ENCODE data around the gene RNF150.

The RNF150 gene

GRCh38 chr4:141130947-141131605 lies 2.2 kb downstream of the RNF150 start (continued):
- no peak for TF ChIP-seq KLF1 (tag by site-specific recombination; IDR thresholded peaks at IDR 0.05)
- no peak for TF ChIP-seq KLF16 (tag by site-specific recombination; IDR thresholded peaks at IDR 0.05)
- TF ChIP-seq ZBTB20 (tag by site-specific recombination; IDR thresholded peaks at IDR 0.05): peak; percentile 10; the same call in 1 of the 2 replicates
- no peak for TF ChIP-seq KLF9 (tag by site-specific recombination; IDR thresholded peaks at IDR 0.05; ENCODE audit: low read depth)
- no peak for TF ChIP-seq ZNF302 (tag by site-specific recombination; IDR thresholded peaks at IDR 0.05; ENCODE audit: low read depth)
- no peak for TF ChIP-seq ZBTB26 (tag by site-specific recombination; optimal IDR thresholded peaks at IDR 0.05)
- TF ChIP-seq ZNF174 (tag by site-specific recombination; IDR thresholded peaks at IDR 0.05): no peak
- no peak for TF ChIP-seq ZSCAN4 (tag by site-specific recombination; IDR thresholded peaks at IDR 0.05)
- TF ChIP-seq ZNF580 (tag by site-specific recombination; IDR thresholded peaks at IDR 0.05): no peak
- no peak for TF ChIP-seq KLF8 (tag by site-specific recombination; IDR thresholded peaks at IDR 0.05)
- TF ChIP-seq PBX3 (CRISPR knock-in tag; IDR thresholded peaks at IDR 0.05): no peak
- no peak for TF ChIP-seq HIC1 (tag by site-specific recombination; IDR thresholded peaks at IDR 0.05)

GRCh38 chr4:141127884-141128283 lies 5.4 kb downstream of the RNF150 start:
- ChIA-PET POLR2A (no interaction called here), CTCF (interaction anchor here (0.7 kb wide), 1 partner anchor 30 kb away, joined by 4 read pairs; no protein-coding TSS in a partner anchor)
- Histone ChIP-seq H3K9me3 (ENCODE audit: control insufficient read depth, insufficient read depth, low read depth, low read length) (no peaks in the 10 kb centered on the region), H3K36me3 (ENCODE audit: control insufficient read depth in 2 of 2, insufficient read depth in 1 of 2, low read length in 2 of 2) (no peaks in the 10 kb centered on the region), H3K27ac (ENCODE audit: extremely low read depth, low read depth, low read length) (no peak overlapping the region), H3K4me1 (ENCODE audit: control insufficient read depth, insufficient read depth, low read length) (no peaks in the 10 kb centered on the region), H3K4me3 (ENCODE audit: low read depth, low read length) (no peak overlapping the region)
- TF ChIP-seq REPIN1 (tag by site-specific recombination; IDR thresholded peaks at IDR 0.05; ENCODE audit: low read depth): no peak
- TF ChIP-seq ZSCAN16 (tag by site-specific recombination; IDR thresholded peaks at IDR 0.05): no peak
- no peak for TF ChIP-seq PRDM1 (tag by site-specific recombination; IDR thresholded peaks at IDR 0.05)
- no peak for TF ChIP-seq ZNF214 (tag by site-specific recombination; IDR thresholded peaks at IDR 0.05; ENCODE audit: borderline replicate concordance)
- TF ChIP-seq ZNF24 (tag by site-specific recombination; IDR thresholded peaks at IDR 0.05): no peak
- TF ChIP-seq TSHZ1 (tag by site-specific recombination; IDR thresholded peaks at IDR 0.05; ENCODE audit: borderline replicate concordance): no peak
- TF ChIP-seq ZNF155 (tag by site-specific recombination; IDR thresholded peaks at IDR 0.05): no peak
- TF ChIP-seq ZSCAN30 (tag by site-specific recombination; IDR thresholded peaks at IDR 0.05): no peak
- no peak for TF ChIP-seq ZBTB10 (tag by site-specific recombination; IDR thresholded peaks at IDR 0.05)
- no peak for TF ChIP-seq ZNF121 (tag by site-specific recombination; IDR thresholded peaks at IDR 0.05)
- TF ChIP-seq ZNF133 (tag by site-specific recombination; IDR thresholded peaks at IDR 0.05): no peak
